Gastrocnemius medialis (tissue), 4 donors: ENCODE results near the gene MSH5.

Experiments used
- POLR2A ChIP-seq, 2 donors: fragments of 450-650 bp; IDR thresholded peaks; one replicate each; pipeline ENCODE4 v1.6.1; 2017; ENCODE audit warnings: antibody characterized with exemption in 2 of 2, mild to moderate bottlenecking in 2 of 2, moderate library complexity in 2 of 2
- TF ChIP-seq, protein P1 (sequence below), 5 experiments: fragments of 450-650 bp in 3 of 5; fragments of 200-600 bp in 2 of 5; sonication (generic) in 2 of 5; IDR thresholded peaks in 4 of 5; conservative IDR thresholded peaks in 1 of 5; 1 replicate in 4 of 5; 2 replicates in 1 of 5; pipeline ENCODE4 v1.5.1; 2016 to 2019; ENCODE audit warnings: antibody characterized with exemption in 5 of 5, mild to moderate bottlenecking in 3 of 5, moderate library complexity in 3 of 5

GRCh38 chr6:31691078-31691463, 48.7 kb upstream of the MSH5 start:
- TF ChIP-seq, protein P1, sequence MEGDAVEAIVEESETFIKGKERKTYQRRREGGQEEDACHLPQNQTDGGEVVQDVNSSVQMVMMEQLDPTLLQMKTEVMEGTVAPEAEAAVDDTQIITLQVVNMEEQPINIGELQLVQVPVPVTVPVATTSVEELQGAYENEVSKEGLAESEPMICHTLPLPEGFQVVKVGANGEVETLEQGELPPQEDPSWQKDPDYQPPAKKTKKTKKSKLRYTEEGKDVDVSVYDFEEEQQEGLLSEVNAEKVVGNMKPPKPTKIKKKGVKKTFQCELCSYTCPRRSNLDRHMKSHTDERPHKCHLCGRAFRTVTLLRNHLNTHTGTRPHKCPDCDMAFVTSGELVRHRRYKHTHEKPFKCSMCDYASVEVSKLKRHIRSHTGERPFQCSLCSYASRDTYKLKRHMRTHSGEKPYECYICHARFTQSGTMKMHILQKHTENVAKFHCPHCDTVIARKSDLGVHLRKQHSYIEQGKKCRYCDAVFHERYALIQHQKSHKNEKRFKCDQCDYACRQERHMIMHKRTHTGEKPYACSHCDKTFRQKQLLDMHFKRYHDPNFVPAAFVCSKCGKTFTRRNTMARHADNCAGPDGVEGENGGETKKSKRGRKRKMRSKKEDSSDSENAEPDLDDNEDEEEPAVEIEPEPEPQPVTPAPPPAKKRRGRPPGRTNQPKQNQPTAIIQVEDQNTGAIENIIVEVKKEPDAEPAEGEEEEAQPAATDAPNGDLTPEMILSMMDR (IDR thresholded peaks at IDR 0.05 in 4 of 5, conservative IDR thresholded peaks at IDR 0.05 in 1 of 5): no peak
- no peak for TF ChIP-seq POLR2A (IDR thresholded peaks at IDR 0.05)
